GM18868 (cell line): ENCODE measurements around the gene IL17RE.

Experiments used
- ATAC-seq: cut with Tn5 transposase; IDR thresholded peaks from one replicate; pipeline ENCODE4 v1.9.1; 2021; ENCODE audit warnings: mild to moderate bottlenecking, moderate library complexity; ENCODE audit not compliant: unreplicated experiment

The IL17RE gene

GRCh38 chr3:9951598-9951961 is 48.9 kb downstream of the IL17RE start:
- ATAC-seq: peak; percentile 29

- ATAC-seq: peak; percentile 77
Measured at GRCh38 chr3:9951962-9952805, 49.5 kb downstream of the IL17RE start, which contains the start of gene PRRT3. PRRT3 (minus strand) TSS chr3:9952408; CDS start chr3:9950115, 2,293 bp downstream.

- no peak for ATAC-seq
Measured at GRCh38 chr3:9955067-9955502, 52.4 kb downstream of the IL17RE start.

- ATAC-seq: no peak
Measured at GRCh38 chr3:9955611-9956352, 53.1 kb downstream of the IL17RE start.

- ATAC-seq: no peak
Measured at GRCh38 chr3:9957214-9957613, 54.6 kb downstream of the IL17RE start.

- no peak for ATAC-seq
Measured at GRCh38 chr3:9965200-9965875, 62.7 kb downstream of the IL17RE start.
